NCI-H1417 treated with DMSO at 0.1 percent for 48 hours (cell line): ENCODE measurements around the gene CMTR1.
"Not testable (repeated sequence)": the region's sequence is repeated elsewhere in the genome, so short reads cannot be mapped to it uniquely, and the experiment has no call there.

Experiments
- DNase-seq: peaks from one replicate; lab custom pipeline; 2025; lab: John Stamatoyannopoulos, UW

Gene CMTR1

GRCh38 chr6:37491830-37492208 lies 58.8 kb downstream of the CMTR1 start:
- no peak for DNase-seq

GRCh38 chr6:37492236-37492972 lies 59.4 kb downstream of the CMTR1 start:
- DNase-seq = no peak

- peak; percentile 66 for DNase-seq
Observed at GRCh38 chr6:37492991-37493660, 60.1 kb downstream of the CMTR1 start.

- DNase-seq = no peak
Observed at GRCh38 chr6:37493661-37493995, 60.6 kb downstream of the CMTR1 start.

GRCh38 chr6:37495244-37495934 lies 62.4 kb downstream of the CMTR1 start:
- peak; percentile 75 for DNase-seq

- DNase-seq = no peak
Observed at GRCh38 chr6:37496951-37497885, 64.2 kb downstream of the CMTR1 start.

GRCh38 chr6:37499433-37500293 lies 66.6 kb downstream of the CMTR1 start, which contains the start of gene CCDC167:
Gene CCDC167, minus strand, starts transcription at chr6:37499893. Its CDS starts 30 bp downstream, at chr6:37499863.
- peak; percentile 97 for DNase-seq

- no peak for DNase-seq
Observed at GRCh38 chr6:37500294-37500608, 67.2 kb downstream of the CMTR1 start.

GRCh38 chr6:37500904-37501303 lies 67.9 kb downstream of the CMTR1 start:
- not testable (repeated sequence) for DNase-seq

- no peak for DNase-seq
Observed at GRCh38 chr6:37501632-37502491, 68.8 kb downstream of the CMTR1 start.

- peak; percentile 88 for DNase-seq
Observed at GRCh38 chr6:37502703-37503291, 69.8 kb downstream of the CMTR1 start.

GRCh38 chr6:37503309-37503965 lies 70.4 kb downstream of the CMTR1 start:
- peak; percentile 47 for DNase-seq

- no peak for DNase-seq
Observed at GRCh38 chr6:37504024-37504423, 71.0 kb downstream of the CMTR1 start.

- no peak for DNase-seq
Observed at GRCh38 chr6:37506479-37506878, 73.5 kb downstream of the CMTR1 start.

- no peak for DNase-seq
Observed at GRCh38 chr6:37507077-37507476, 74.1 kb downstream of the CMTR1 start.

GRCh38 chr6:37507690-37508421 lies 74.8 kb downstream of the CMTR1 start:
- DNase-seq = peak; percentile 30

- no peak for DNase-seq
Observed at GRCh38 chr6:37511201-37511600, 78.2 kb downstream of the CMTR1 start.

GRCh38 chr6:37511910-37512399 lies 78.9 kb downstream of the CMTR1 start:
- DNase-seq = no peak
